Esophagus squamous epithelium (tissue), 4 donors: Measurements from ENCODE around the gene MCHR2.

ENCODE experiments used
- CTCF ChIP-seq, 6 experiments: fragments of 450-650 bp in 4 of 6; fragments of 200-600 bp in 2 of 6; sonication (generic) in 2 of 6; IDR thresholded peaks; one replicate each; pipeline ENCODE4 v1.5.1; 2016 to 2019; ENCODE audit warnings: antibody characterized with exemption in 6 of 6, mild to moderate bottlenecking in 4 of 6, moderate library complexity in 4 of 6
- POLR2A ChIP-seq, 4 donors: fragments of 450-650 bp; IDR thresholded peaks; one replicate each; pipeline ENCODE4 v1.6.1; 2017; ENCODE audit warnings: antibody characterized with exemption in 4 of 4, mild to moderate bottlenecking in 4 of 4, moderate library complexity in 3 of 4

GRCh38 chr6:100001915-100002388 lies 7.9 kb upstream of the MCHR2 start:
- TF ChIP-seq CTCF (IDR thresholded peaks at IDR 0.05) (peak; percentile 54 to 88 (median 70)), POLR2A (IDR thresholded peaks at IDR 0.05) (no peak)
